ENCODE measurements around the gene PNLIP. TPM values are rescaled to one million over a fixed set of nuclear protein-coding genes. Genes with fewer than 3 reads are reported as not detected.

Gene PNLIP
- polyA plus RNA-seq, 1 of the 3 experiments (the other 2 are of a cell fraction), result not detected

- no peaks in the 10 kb centered on the region for H3F3A ChIP-seq (replicated peaks; ENCODE audit: insufficient read depth)
- no peaks in the 10 kb centered on the region for H3K27me3 ChIP-seq (ENCODE audit: insufficient read depth)
- POLR2A ChIA-PET, result no interaction called here
- no peak overlapping the region for H3K4me3 ChIP-seq (ENCODE audit: low read depth in 2 of 2, low read length in 1 of 2)
- H3K9me2 ChIP-seq, result no peaks in the 10 kb centered on the region
- H3K4me1 ChIP-seq (ENCODE audit: control insufficient read depth in 1 of 2, insufficient read depth in 2 of 2, low read depth in 1 of 2, low read length in 1 of 2), result no peaks in the 10 kb centered on the region
- no peaks in the 10 kb centered on the region for H4K20me1 ChIP-seq (ENCODE audit: insufficient read depth)
- no peak overlapping the region for H3K4me2 ChIP-seq
- 20% methylated on average over 3 of the region's 5 CpGs for WGBS (ENCODE audit: low lambda C conversion rate)
- H3K36me3 ChIP-seq (replicated peaks in 1 of 2; ENCODE audit: control insufficient read depth in 1 of 2, insufficient read depth in 2 of 2, low read length in 1 of 2), result no peaks in the 10 kb centered on the region
- CTCF ChIA-PET, result interaction anchor here (0.9 to 1.2 kb wide), 3 partner anchors 14 to 579 kb away, joined by 3 to 4 read pairs (median 4); no protein-coding TSS in a partner anchor
- no peaks in the 10 kb centered on the region for H3K9me3 ChIP-seq
- H3K27ac ChIP-seq (ENCODE audit: low read depth in 2 of 2, low read length in 1 of 2), result no peak overlapping the region
- no peaks in the 10 kb centered on the region for H3K79me2 ChIP-seq (ENCODE audit: insufficient read depth)
- no peak overlapping the region for H3K9ac ChIP-seq
- H2AFZ ChIP-seq (ENCODE audit: low read depth), result no peak overlapping the region
- no peak for TF ChIP-seq CHD2 (IDR thresholded peaks at IDR 0.05; ENCODE audit: low read length, partially characterized antibody)
- no peak for TF ChIP-seq SMC3 (IDR thresholded peaks at IDR 0.05; ENCODE audit: low read depth, low read length)
- TF ChIP-seq RFX5 (IDR thresholded peaks at IDR 0.05; ENCODE audit: low read length), result no peak
- TF ChIP-seq, protein P1, sequence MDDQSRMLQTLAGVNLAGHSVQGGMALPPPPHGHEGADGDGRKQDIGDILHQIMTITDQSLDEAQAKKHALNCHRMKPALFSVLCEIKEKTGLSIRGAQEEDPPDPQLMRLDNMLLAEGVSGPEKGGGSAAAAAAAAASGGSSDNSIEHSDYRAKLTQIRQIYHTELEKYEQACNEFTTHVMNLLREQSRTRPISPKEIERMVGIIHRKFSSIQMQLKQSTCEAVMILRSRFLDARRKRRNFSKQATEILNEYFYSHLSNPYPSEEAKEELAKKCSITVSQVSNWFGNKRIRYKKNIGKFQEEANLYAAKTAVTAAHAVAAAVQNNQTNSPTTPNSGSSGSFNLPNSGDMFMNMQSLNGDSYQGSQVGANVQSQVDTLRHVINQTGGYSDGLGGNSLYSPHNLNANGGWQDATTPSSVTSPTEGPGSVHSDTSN (IDR thresholded peaks at IDR 0.05), result no peak
- TF ChIP-seq REST (IDR thresholded peaks at IDR 0.05; ENCODE audit: low read depth, low read length), result no peak
- TF ChIP-seq RXRA (IDR thresholded peaks at IDR 0.05; ENCODE audit: borderline replicate concordance, low read depth), result no peak
- TF ChIP-seq, protein P2, sequence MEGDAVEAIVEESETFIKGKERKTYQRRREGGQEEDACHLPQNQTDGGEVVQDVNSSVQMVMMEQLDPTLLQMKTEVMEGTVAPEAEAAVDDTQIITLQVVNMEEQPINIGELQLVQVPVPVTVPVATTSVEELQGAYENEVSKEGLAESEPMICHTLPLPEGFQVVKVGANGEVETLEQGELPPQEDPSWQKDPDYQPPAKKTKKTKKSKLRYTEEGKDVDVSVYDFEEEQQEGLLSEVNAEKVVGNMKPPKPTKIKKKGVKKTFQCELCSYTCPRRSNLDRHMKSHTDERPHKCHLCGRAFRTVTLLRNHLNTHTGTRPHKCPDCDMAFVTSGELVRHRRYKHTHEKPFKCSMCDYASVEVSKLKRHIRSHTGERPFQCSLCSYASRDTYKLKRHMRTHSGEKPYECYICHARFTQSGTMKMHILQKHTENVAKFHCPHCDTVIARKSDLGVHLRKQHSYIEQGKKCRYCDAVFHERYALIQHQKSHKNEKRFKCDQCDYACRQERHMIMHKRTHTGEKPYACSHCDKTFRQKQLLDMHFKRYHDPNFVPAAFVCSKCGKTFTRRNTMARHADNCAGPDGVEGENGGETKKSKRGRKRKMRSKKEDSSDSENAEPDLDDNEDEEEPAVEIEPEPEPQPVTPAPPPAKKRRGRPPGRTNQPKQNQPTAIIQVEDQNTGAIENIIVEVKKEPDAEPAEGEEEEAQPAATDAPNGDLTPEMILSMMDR (IDR thresholded peaks at IDR 0.05), result no peak
- TF ChIP-seq ELF1 (IDR thresholded peaks at IDR 0.05), result no peak
- TF ChIP-seq NRF1 (IDR thresholded peaks at IDR 0.05; ENCODE audit: low read depth, low read length), result no peak
- no peak for TF ChIP-seq USF2 (IDR thresholded peaks at IDR 0.05; ENCODE audit: borderline replicate concordance, low read depth, low read length)
- no peak for TF ChIP-seq YY1 (IDR thresholded peaks at IDR 0.05; ENCODE audit: low read depth)
- no peak for TF ChIP-seq TCF12 (IDR thresholded peaks at IDR 0.05)
- no peak for TF ChIP-seq RAD21 (IDR thresholded peaks at IDR 0.05; ENCODE audit: low read length)
- no peak for TF ChIP-seq ZBTB33 (IDR thresholded peaks at IDR 0.05; ENCODE audit: borderline replicate concordance, low read depth)
- no peak for TF ChIP-seq USF1 (IDR thresholded peaks at IDR 0.05; ENCODE audit: borderline replicate concordance, low read depth)
- TF ChIP-seq, protein P3, sequence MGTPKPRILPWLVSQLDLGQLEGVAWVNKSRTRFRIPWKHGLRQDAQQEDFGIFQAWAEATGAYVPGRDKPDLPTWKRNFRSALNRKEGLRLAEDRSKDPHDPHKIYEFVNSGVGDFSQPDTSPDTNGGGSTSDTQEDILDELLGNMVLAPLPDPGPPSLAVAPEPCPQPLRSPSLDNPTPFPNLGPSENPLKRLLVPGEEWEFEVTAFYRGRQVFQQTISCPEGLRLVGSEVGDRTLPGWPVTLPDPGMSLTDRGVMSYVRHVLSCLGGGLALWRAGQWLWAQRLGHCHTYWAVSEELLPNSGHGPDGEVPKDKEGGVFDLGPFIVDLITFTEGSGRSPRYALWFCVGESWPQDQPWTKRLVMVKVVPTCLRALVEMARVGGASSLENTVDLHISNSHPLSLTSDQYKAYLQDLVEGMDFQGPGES (IDR thresholded peaks at IDR 0.05; ENCODE audit: low read depth, low read length), result no peak
- no peak for TF ChIP-seq MXI1 (IDR thresholded peaks at IDR 0.05; ENCODE audit: low read depth, low read length)
- no peak for DNase-seq
These were observed 51.8 kb downstream of the PNLIP start for GRCh38 chr10:116597543-116597942.
